Spleen (tissue), 7 donors: Measurements from ENCODE around the gene PTPRN2.

Experiments
- CTCF ChIP-seq, 11 experiments: fragments of 200-600 bp in 7 of 11; fragments of 450-650 bp in 4 of 11; sonication (generic) in 4 of 11; IDR thresholded peaks in 8 of 11; conservative IDR thresholded peaks in 3 of 11; 1 replicate in 7 of 11; 2 replicates in 4 of 11; pipeline versions ENCODE4 v1.4.0 to v1.8.0; 2016 to 2021; ENCODE audit warnings: antibody characterized with exemption in 11 of 11, inconsistent platforms in 4 of 11, mild to moderate bottlenecking in 1 of 11
- POLR2A ChIP-seq, 3 donors: fragments of 450-650 bp; IDR thresholded peaks; one replicate each; pipeline ENCODE4 v1.5.1; 2017; ENCODE audit warnings: antibody characterized with exemption in 3 of 3, mild to moderate bottlenecking in 1 of 3
- POLR2AphosphoS5 ChIP-seq, 3 donors: sonication (generic); formaldehyde crosslinking; IDR thresholded peaks; one replicate each; pipeline ENCODE4 v1.5.1; 2017; ENCODE audit warnings: antibody characterized with exemption in 3 of 3
- donor health status: DM: no; HTN: no; CAD: no; lungs with moderate emphysema.
- donor health status: DM: no; HTN: no; CAD: no.
- donor health status: DM: no; HTN: no; CAD: no.

GRCh38 chr7:158074896-158075632, 512.6 kb downstream of the PTPRN2 start:
- TF ChIP-seq CTCF (IDR thresholded peaks at IDR 0.05 in 8 of 11, conservative IDR thresholded peaks at IDR 0.05 in 3 of 11) (no peak), POLR2A (IDR thresholded peaks at IDR 0.05) (no peak), POLR2AphosphoS5 (IDR thresholded peaks at IDR 0.05) (no peak)
